Mucosa of stomach (tissue), 1 donor: Measurements from ENCODE around the gene CSF1.
"Not testable (repeated sequence)": the region's sequence is repeated elsewhere in the genome, so short reads cannot be mapped to it uniquely, and the experiment has no call there.

Source experiments
- H3K27me3 ChIP-seq: one replicate; pipeline ENCODE4 v1.7.0; 2013; ENCODE audit warnings: mild to moderate bottlenecking, low read length; ENCODE audit not compliant: control insufficient read depth, insufficient read depth
- H3K36me3 ChIP-seq: one replicate; pipeline ENCODE4 v1.7.0; 2013; ENCODE audit warnings: low read length; ENCODE audit not compliant: control insufficient read depth, insufficient read depth
- H3K4me1 ChIP-seq: one replicate; pipeline ENCODE4 v1.7.0; 2013; ENCODE audit warnings: mild to moderate bottlenecking, low read length; ENCODE audit not compliant: control insufficient read depth, insufficient read depth
- H3K4me3 ChIP-seq: one replicate; pipeline ENCODE4 v1.7.0; 2013; ENCODE audit warnings: low read length
- H3K9ac ChIP-seq: one replicate; pipeline ENCODE4 v1.7.0; 2013; ENCODE audit warnings: mild to moderate bottlenecking, low read length, moderate library complexity
- H3K9me3 ChIP-seq: one replicate; pipeline ENCODE4 v1.7.0; 2013; ENCODE audit warnings: mild to moderate bottlenecking, low read length, moderate library complexity; ENCODE audit not compliant: control insufficient read depth
- donor health status: Pancreatic carcinoma.

CSF1 gene

DNA sequence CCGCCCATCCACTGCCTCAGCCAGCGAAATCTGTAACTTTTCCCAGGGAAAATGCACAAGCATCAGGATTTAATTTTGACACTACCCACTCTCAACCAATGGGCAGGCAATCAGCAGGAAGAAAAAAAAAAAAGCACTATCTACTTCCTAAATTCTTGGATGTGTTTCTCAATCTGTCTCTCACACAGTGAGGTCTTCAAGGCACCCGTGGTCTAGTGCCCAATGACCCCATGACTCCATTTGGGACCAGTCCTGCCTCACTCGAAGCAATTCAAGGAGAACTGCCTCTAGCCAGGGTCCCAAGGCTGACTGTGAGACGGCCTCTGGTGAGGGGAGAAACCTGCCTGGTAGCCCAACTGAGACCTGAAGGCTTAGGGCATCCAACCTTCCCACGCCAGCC lies 35.9 kb downstream of the CSF1 start:
- no peak overlapping the region for H3K9ac ChIP-seq
- no peak overlapping the region for H3K4me3 ChIP-seq

GRCh38 chr1:109947582-109948284 lies 37.1 kb downstream of the CSF1 start:
- H3K9ac ChIP-seq = peak overlapping the region; percentile 24
- no peak overlapping the region for H3K4me3 ChIP-seq
- H3K9me3 ChIP-seq = no peaks in the 10 kb centered on the region
- no peaks in the 10 kb centered on the region for H3K27me3 ChIP-seq
- H3K36me3 ChIP-seq = no peaks in the 10 kb centered on the region
- peaks cover 18% of the 10 kb centered on the region for H3K4me1 ChIP-seq

More for the DNA sequence above, 35.9 kb downstream of the CSF1 start:
- Histone ChIP-seq H3K36me3 (no peaks in the 10 kb centered on the region), H3K4me1 (peaks cover 18% of the 10 kb centered on the region), H3K9me3 (no peaks in the 10 kb centered on the region), H3K27me3 (no peaks in the 10 kb centered on the region)

DNA sequence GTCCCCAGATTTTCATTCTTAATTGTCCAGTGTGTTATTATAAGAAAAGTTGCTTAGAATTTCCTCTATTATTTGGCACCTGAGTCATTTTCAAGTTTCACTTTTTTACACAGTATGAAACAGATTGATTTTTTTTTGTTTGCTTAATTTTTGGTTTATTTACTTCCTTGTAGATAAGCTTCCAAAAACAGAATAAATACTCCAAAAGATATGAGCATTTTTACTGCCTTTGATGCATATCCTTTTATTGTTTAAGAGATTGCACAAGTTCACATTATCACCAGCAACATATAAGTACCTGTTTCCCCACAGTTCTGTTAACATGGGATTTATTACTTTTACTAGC lies 37.6 kb downstream of the CSF1 start:
- Histone ChIP-seq H3K4me3 (no peak overlapping the region), H3K9me3 (no peaks in the 10 kb centered on the region), H3K4me1 (peaks cover 18% of the 10 kb centered on the region), H3K9ac (no peak overlapping the region), H3K36me3 (no peaks in the 10 kb centered on the region), H3K27me3 (no peaks in the 10 kb centered on the region)

DNA sequence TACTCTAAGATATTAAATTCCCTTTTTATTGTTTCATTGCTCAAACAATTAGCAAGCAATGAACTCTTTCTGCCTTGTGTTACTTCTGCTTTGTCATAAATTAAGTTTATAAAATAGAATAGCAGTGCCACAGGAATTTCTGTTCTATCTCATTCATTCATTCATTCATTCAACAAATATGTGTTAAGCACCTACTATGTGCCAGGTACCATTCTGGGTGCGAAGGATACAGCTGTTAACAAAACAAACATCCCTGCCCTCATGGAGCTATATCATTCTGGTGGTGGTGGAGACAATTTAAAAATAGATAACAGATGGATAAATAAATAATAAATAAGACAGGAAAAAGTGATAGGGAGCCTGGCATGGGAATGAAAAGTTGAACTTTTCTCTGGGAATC lies 39.4 kb downstream of the CSF1 start:
- Histone ChIP-seq H3K27me3 (no peaks in the 10 kb centered on the region), H3K36me3 (no peaks in the 10 kb centered on the region), H3K4me1 (peaks cover 18% of the 10 kb centered on the region), H3K9me3 (no peaks in the 10 kb centered on the region), H3K9ac (no peak overlapping the region), H3K4me3 (no peak overlapping the region)

GRCh38 chr1:109950509-109950908 lies 39.9 kb downstream of the CSF1 start:
- no peaks in the 10 kb centered on the region for H3K36me3 ChIP-seq
- peaks cover 18% of the 10 kb centered on the region for H3K4me1 ChIP-seq
- H3K4me3 ChIP-seq = no peak overlapping the region
- H3K9me3 ChIP-seq = no peaks in the 10 kb centered on the region
- no peaks in the 10 kb centered on the region for H3K27me3 ChIP-seq
- no peak overlapping the region for H3K9ac ChIP-seq

DNA sequence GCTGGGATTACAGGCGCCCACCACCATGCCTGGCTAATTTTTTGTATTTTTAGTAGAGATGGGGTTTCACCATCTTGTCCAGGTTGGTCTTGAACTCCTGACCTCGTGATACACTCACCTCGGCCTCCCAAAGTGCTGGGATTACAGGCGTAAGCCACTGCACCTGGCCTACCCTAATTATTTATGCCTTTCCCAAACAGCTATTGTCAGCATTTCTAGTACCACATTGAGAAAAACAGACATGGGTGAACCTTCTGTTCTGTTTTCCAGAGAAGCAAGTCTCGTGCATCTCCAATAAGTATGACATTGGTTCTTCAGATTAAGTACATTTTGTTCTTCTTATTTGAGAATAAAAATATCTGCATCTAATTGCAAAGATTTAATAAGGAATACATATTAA lies 40.9 kb downstream of the CSF1 start:
- not testable (repeated sequence) for H3K27me3 ChIP-seq, H3K9me3 ChIP-seq, H3K36me3 ChIP-seq, H3K4me3 ChIP-seq, H3K9ac ChIP-seq
- H3K4me1 ChIP-seq = peaks cover 16% of the 10 kb centered on the region

GRCh38 chr1:109954041-109954512 lies 43.4 kb downstream of the CSF1 start:
- H3K36me3 ChIP-seq = no peaks in the 10 kb centered on the region
- no peaks in the 10 kb centered on the region for H3K27me3 ChIP-seq
- H3K9me3 ChIP-seq = no peaks in the 10 kb centered on the region
- no peak overlapping the region for H3K4me3 ChIP-seq
- H3K9ac ChIP-seq = no peak overlapping the region
- H3K4me1 ChIP-seq = no peaks in the 10 kb centered on the region

DNA sequence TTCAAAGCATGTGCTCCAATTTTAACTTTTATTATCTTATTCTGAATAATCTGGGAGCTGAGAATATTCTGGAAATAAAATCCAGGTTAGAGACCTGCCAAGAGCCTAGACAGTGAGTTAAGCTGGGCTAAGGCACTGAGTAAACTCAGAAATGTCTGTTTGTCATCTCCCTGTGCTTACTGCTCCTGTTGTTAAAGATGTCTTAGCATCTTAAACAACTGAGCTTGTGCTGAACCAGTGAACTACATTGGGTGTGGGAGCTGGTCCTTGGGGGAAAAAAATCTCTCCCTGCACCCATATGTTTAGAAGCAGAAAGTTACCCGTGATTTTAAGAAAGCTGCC lies 49.0 kb downstream of the CSF1 start:
- Histone ChIP-seq H3K9me3 (no peaks in the 10 kb centered on the region), H3K4me1 (peaks cover 14% of the 10 kb centered on the region), H3K27me3 (no peaks in the 10 kb centered on the region), H3K4me3 (no peak overlapping the region), H3K9ac (no peak overlapping the region), H3K36me3 (no peaks in the 10 kb centered on the region)

GRCh38 chr1:109959974-109960744 lies 49.5 kb downstream of the CSF1 start:
- Histone ChIP-seq H3K36me3 (no peaks in the 10 kb centered on the region), H3K9ac (no peak overlapping the region), H3K9me3 (no peaks in the 10 kb centered on the region), H3K4me3 (no peak overlapping the region), H3K4me1 (peaks cover 14% of the 10 kb centered on the region), H3K27me3 (no peaks in the 10 kb centered on the region)

DNA sequence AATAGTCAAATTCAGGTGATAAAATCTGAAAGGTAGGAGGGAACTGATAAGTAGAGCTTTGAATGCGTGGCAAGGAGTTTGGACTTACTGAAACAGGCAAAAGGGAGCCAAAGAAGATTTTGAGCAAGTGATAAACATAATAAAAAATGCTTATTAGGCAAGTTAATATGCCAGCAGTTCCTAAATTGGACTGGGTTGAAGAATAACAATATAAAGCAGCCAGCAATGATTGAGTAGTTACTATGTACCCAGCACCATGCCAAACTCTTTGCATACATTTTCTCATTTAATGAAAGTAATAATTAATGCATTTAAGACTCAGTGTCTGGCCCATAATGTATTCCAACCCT lies 50.1 kb downstream of the CSF1 start:
- Histone ChIP-seq H3K4me1 (peaks cover 14% of the 10 kb centered on the region), H3K36me3 (no peaks in the 10 kb centered on the region), H3K9me3 (no peaks in the 10 kb centered on the region), H3K9ac (no peak overlapping the region), H3K4me3 (no peak overlapping the region), H3K27me3 (no peaks in the 10 kb centered on the region)

DNA sequence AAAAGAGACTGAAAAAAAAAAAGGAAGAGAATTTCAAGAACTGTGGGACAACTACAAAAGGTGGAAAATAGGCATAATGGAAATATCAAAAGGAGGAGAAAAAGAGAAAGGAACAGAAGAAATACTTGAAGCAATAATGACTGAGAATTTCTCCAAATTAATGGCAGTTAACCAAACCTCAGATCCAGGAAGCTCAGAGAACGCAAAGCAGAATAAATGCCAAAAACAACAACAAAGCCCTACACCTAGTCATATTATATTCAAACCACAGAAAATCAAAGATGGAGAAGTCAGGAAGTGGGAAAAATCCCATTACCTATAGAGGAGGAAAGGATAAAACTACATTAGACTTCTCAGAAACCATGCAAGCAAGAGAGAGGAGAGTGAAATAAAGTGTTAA lies 53.2 kb downstream of the CSF1 start:
- Histone ChIP-seq H3K36me3 (no peaks in the 10 kb centered on the region), H3K4me1 (peaks cover 14% of the 10 kb centered on the region), H3K9ac (no peak overlapping the region), H3K27me3 (no peaks in the 10 kb centered on the region), H3K4me3 (no peak overlapping the region), H3K9me3 (no peaks in the 10 kb centered on the region)

- no peaks in the 10 kb centered on the region for H3K27me3 ChIP-seq
- no peaks in the 10 kb centered on the region for H3K36me3 ChIP-seq
- H3K4me3 ChIP-seq = no peak overlapping the region
- H3K9me3 ChIP-seq = no peaks in the 10 kb centered on the region
- H3K4me1 ChIP-seq = no peaks in the 10 kb centered on the region
- H3K9ac ChIP-seq = no peak overlapping the region
Measured at GRCh38 chr1:109969146-109969829, 58.6 kb downstream of the CSF1 start.
